Measurements from ENCODE around the gene CYP2E1.

DNA sequence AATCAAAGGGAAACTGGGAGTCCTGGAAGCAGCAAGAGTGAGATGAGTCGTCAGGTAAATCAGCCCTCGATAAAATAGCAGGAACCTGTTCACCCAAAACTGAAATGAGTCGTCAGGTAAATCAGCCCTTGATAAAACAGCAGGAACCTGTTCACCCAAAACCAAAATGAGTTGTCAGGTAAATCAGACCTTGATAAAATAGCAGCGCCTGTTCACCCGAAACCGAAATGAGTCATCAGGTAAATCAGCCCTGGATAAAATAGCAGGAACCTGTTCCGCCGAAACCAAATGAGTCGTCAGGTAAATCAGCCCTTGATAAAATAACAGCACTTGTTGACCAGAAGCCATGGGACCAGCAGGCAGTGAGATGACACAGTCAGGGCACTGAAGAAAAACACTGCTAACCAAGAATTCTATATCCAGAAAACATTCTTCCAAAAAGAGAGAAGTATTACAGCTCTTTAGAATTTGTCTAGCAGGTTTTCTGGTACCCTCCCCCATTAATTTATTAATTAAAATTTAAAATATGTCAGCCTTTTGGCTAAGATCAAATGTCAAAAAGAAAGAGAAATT is 3.4 kb upstream of the CYP2E1 start:
- no peak for TF ChIP-seq CTCF (IDR thresholded peaks at IDR 0.05; ENCODE audit: borderline replicate concordance, extremely low read depth, low read length, poor library complexity, severe bottlenecking)
- TF ChIP-seq EZH2 (IDR thresholded peaks at IDR 0.05; ENCODE audit: borderline replicate concordance, low read depth, low read length, severe bottlenecking), result no peak
